HepG2 (cell line): ENCODE results near the gene LGALS3. TPM values are rescaled to one million over a fixed set of nuclear protein-coding genes. Genes with fewer than 3 reads are reported as not detected.
A peak's percentile ranks its signal among the peaks of the same experiment; 100 is the strongest.

Experiments used
- ARID3A ChIP-seq: IDR thresholded peaks from 2 replicates; pipeline ENCODE4 v1.6.1; 2012; ENCODE audit warnings: low read depth, low read length, improper control_type of control experiment
- CEBPG ChIP-seq: IDR thresholded peaks from 2 replicates; pipeline ENCODE4 v1.6.1; 2016
- FOXA3 ChIP-seq: IDR thresholded peaks from 2 replicates; pipeline ENCODE4 v1.6.1; 2016; ENCODE audit warnings: missing genetic modification reagents, missing compliant biosample characterization
- FOXP1 ChIP-seq, 2 experiments: fragments of 450-650 bp in 1 of 2; IDR thresholded peaks; 2 replicates each; pipeline ENCODE4 v1.6.1; 2017 to 2018; ENCODE audit warnings: antibody characterized with exemption in 1 of 2
- GATAD2A ChIP-seq: IDR thresholded peaks from 2 replicates; pipeline ENCODE4 v1.6.1; 2016
- GLI4 ChIP-seq: sonication (generic); formaldehyde crosslinking; IDR thresholded peaks from 2 replicates; pipeline ENCODE4 v1.5.1; 2020; ENCODE audit warnings: missing genetic modification reagents, mild to moderate bottlenecking, moderate library complexity, borderline replicate concordance
- HMG20A ChIP-seq: IDR thresholded peaks from 2 replicates; pipeline ENCODE4 v1.6.1; 2016; ENCODE audit warnings: borderline replicate concordance
- NCOR1 ChIP-seq: fragments of 200-600 bp; sonication (generic); IDR thresholded peaks from 2 replicates; pipeline ENCODE4 v1.7.0; 2017; ENCODE audit warnings: antibody characterized with exemption, low read length, borderline replicate concordance
- NR2F1 ChIP-seq, 2 experiments: fragments of 450-650 bp in 1 of 2; formaldehyde crosslinking in 1 of 2; IDR thresholded peaks; 2 replicates each; pipeline versions ENCODE4 v1.5.0 to v1.6.1; 2016 to 2020; ENCODE audit warnings: mild to moderate bottlenecking in 1 of 2, missing compliant biosample characterization in 1 of 2, missing genetic modification reagents in 1 of 2, moderate library complexity in 1 of 2
- SAP130 ChIP-seq: IDR thresholded peaks from 2 replicates; pipeline ENCODE4 v1.6.1; 2016; ENCODE audit warnings: low read depth
- SOX13 ChIP-seq, 3 experiments: fragments of 450-650 bp in 1 of 3; sonication (generic) in 1 of 3; formaldehyde crosslinking in 1 of 3; IDR thresholded peaks in 2 of 3; conservative IDR thresholded peaks in 1 of 3; 2 replicates each; pipeline versions ENCODE4 v1.5.0 to v1.6.1; 2016 to 2020; ENCODE audit warnings: antibody characterized with exemption in 1 of 3, mild to moderate bottlenecking in 1 of 3, missing compliant biosample characterization in 1 of 3, missing genetic modification reagents in 1 of 3, moderate library complexity in 1 of 3
- TRAFD1 ChIP-seq: sonication (generic); formaldehyde crosslinking; IDR thresholded peaks from 2 replicates; pipeline ENCODE4 v1.5.1; 2020; ENCODE audit warnings: missing genetic modification reagents, mild to moderate bottlenecking, borderline replicate concordance
- ZNF281 ChIP-seq: sonication (generic); formaldehyde crosslinking; IDR thresholded peaks from 2 replicates; pipeline ENCODE4 v1.4.0; 2020; ENCODE audit warnings: missing genetic modification reagents, borderline replicate concordance
- ZNF543 ChIP-seq: sonication (generic); formaldehyde crosslinking; IDR thresholded peaks from 2 replicates; pipeline ENCODE4 v1.4.0; 2020; ENCODE audit warnings: mild to moderate bottlenecking, missing genetic modification reagents
- polyA plus RNA-seq, 8 experiments: library from polyadenylated mRNA; depleted of rRNA in 3 of 8; stranded (reverse) in 7 of 8; unstranded in 1 of 8; fragments of >200 nt; fragmentation: Illumina TruSeq in 4 of 8; extraction: Trizol in 4 of 8; gene quantifications; 2 replicates each; pipeline versions ENCODE4 v1.2.1 to v1.2.3, GENCODE V29; 2011 to 2016; ENCODE audit warnings: low read depth in 4 of 8, missing spikeins in 1 of 8, mixed read lengths in 1 of 8; ENCODE audit not compliant: insufficient read depth in 1 of 8
- total RNA-seq, 5 experiments: library from RNA; depleted of rRNA; stranded (reverse); fragments of >200 nt; fragmentation: Illumina TruSeq; extraction: Trizol; gene quantifications; 2 replicates each; pipeline ENCODE4 v1.2.3, GENCODE V29; 2016; ENCODE audit warnings: low read depth in 1 of 5

The LGALS3 gene
- total and polyA plus RNA-seq, 2 of the 13 experiments (the other 11 are each of a cell fraction or from before 2014, with no cell fraction given), result 5.0 to 97.4 TPM

- TF ChIP-seq ARID3A (0 out of 2 replicates have a peak, but pooled peaks have one; percentile 9), ZNF543 (CRISPR knock-in tag) (no peak), NR2F1 (CRISPR knock-in tag; IDR thresholded peaks at IDR 0.05) (peak; percentile 80 to 84), GLI4 (no peak), SOX13 (IDR thresholded peaks at IDR 0.05) (no peak), SOX13 (CRISPR knock-in tag; conservative IDR thresholded peaks at IDR 0.05 in 1 of 2, IDR thresholded peaks at IDR 0.05 in 1 of 2) (0 out of 4 replicates have a peak, but pooled peaks of 1 of the 2 experiments have one; percentile 20), FOXP1 (IDR thresholded peaks at IDR 0.05) (no peak), FOXP1 (CRISPR knock-in tag; IDR thresholded peaks at IDR 0.05) (0 out of 2 replicates have a peak, but pooled peaks have one; percentile 45), SAP130 (CRISPR knock-in tag) (0 out of 2 replicates have a peak, but pooled peaks have one; percentile 12), ZNF281 (CRISPR knock-in tag) (peak; percentile 47; the same call in 1 of the 2 replicates), FOXA3 (CRISPR knock-in tag) (0 out of 2 replicates have a peak, but pooled peaks have one; percentile 10), NCOR1 (peak; percentile 59; the same call in 1 of the 2 replicates), CEBPG (CRISPR knock-in tag) (peak; percentile 62), HMG20A (CRISPR knock-in tag) (peak; percentile 32; the same call in 1 of the 2 replicates), TRAFD1 (no peak), GATAD2A (CRISPR knock-in tag) (peak; percentile 58; the same call in 1 of the 2 replicates)
- TF ChIP-seq, all 625 proteins: peak for 31
These were observed 7.2 kb upstream of the LGALS3 start (continued) for GRCh38 chr14:55121628-55122439.
